ENCODE measurements around the gene GPR152.
"Not testable (repeated sequence)": the region's sequence is repeated elsewhere in the genome, so short reads cannot be mapped to it uniquely, and the experiment has no call there.

The GPR152 gene

DNA sequence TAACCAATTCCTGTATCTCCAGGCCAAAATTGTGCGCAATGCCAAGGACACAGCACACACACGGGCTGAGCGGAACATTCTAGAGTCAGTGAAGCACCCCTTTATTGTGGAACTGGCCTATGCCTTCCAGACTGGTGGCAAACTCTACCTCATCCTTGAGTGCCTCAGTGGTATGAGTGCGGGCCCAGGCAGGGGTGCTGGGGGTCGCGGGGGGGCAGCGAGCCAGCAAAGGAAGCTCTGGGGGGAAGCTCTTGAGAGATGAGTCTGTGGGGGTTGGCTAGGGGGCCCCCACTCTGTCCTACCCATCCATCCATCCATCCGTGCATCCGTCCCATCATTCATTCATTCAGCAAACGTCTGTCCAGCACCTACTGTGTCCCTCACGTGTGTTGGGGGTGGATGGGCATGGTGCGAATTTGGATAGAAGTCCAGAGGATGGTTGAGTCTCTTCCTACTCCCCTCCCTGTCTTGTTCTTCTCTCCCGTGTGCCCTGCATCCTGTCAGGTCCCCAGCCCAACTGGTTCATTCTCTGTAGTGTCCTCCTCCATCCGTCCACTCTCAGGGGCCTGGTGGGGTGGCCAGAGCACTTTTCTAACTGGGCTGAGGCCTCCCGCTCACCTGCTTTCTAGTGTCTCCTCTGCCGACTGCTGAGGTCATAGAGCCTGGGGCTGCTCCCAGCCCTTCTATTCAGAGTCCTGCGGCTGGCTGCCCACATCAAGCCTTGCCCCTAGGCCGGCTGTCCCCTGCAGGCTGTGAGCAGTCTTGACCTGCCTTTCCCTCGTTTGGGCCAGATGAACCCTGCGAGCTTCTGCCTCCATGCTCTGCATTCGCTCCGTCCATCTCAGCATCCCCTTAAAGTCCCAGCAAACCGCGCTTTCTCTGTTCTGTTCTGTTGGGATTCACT lies 20.9 kb downstream of the GPR152 start:
- no peak for DNase-seq

GRCh38 chr11:67429722-67430121 lies 22.8 kb downstream of the GPR152 start:
- DNase-seq, result no peak

DNA sequence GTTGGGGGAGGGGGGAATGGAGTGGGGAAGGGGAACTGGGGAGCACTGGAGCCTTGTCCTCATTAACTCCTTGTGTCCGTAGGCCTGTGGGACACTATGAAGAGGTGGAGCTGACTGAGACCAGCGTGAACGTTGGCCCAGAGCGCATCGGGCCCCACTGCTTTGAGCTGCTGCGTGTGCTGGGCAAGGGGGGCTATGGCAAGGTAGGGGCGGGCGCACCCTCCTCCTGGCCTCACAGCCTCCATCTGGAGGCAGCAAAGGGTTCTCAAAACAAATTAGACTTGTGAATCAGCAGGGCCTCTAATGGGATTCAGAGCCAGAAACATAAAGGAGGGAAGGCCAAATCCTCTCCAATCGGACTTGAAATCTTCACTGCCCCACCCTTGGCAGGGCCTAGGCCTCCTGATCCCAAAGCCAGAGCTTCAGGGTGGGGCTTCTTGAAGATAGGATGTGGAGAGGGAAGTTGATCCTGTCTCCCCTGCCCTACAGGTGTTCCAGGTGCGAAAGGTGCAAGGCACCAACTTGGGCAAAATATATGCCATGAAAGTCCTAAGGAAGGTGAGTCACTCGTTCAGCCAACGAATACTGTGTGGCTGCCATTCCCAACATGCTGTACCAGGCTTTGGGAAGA lies 23.4 kb downstream of the GPR152 start:
- no peak for DNase-seq

DNA sequence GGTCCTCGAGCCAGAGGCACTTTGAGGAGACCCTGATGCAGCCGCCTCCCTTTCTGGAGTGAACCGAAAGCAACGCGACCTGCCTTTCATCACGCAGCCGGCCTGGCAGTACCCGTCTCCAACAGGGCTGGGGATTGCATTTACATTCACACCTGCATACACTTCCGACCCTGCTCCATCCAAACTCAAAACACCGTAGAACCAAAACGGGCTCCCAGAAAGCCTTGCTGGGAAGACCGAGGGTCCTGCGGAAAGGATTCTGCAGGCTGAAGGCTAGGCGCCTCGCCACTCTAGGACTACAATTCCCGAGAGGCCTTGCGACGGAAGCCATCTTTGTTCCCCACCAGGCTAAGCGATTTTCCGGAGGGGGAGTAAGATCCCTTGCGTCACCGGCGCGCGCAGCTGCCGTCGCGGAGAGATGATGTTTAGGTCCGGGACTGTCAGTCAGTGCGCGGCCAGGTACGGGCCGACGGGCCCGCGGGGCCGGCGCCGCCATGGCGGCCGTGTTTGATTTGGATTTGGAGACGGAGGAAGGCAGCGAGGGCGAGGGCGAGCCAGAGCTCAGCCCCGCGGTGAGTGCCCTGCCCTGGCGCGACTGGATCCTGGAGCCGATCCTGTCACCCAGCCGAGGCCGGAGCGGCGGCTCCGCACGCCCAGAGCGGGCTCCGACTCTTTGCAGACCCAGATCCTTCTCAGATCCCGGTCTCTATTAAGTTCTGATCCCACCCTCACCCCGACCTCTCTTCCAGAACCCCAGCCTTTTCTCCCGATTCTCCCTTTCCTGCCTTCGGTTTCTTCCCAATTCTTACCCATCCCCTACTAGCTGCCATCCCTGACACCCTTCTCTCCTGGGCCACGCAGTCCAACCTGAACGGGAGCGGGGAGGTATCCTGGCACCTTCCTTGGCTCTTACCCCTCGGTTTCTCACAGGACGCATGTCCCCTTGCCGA lies 24.2 kb downstream of the GPR152 start, which contains the start of gene RPS6KB2:
TSS of gene RPS6KB2 (plus strand) at position 443 of the 950 bp plus-strand sequence. CDS start at position 495, 52 bp downstream.
- DNase-seq, result peak; percentile 80 to 100 (median 96)

DNA sequence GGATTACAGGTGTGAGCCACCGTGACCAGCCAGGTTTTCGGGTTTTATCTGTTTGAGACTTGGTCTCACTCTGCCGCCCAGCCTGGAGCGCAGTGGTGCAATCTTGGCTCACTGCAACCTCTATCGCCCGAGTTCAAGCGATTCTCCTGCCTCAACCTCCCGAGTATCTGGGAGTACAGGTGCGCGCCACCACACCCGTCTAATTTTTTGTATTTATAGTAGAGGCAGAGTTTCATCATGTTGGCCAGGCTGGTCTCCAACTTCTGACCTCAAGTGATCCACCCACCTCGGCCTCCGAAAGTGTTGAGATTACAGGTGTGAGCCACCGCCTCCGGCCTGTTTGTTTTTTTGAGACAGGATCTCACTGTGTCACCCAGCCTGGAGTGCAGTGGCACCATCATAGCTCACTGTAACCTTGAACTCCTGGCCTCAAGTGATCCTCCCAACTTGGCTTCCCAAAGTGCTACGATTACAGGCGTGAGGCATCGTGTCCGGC lies 25.1 kb downstream of the GPR152 start:
- DNase-seq, result not testable (repeated sequence)

GRCh38 chr11:67423891-67424613 lies 28.5 kb downstream of the GPR152 start:
- no peak for DNase-seq

DNA sequence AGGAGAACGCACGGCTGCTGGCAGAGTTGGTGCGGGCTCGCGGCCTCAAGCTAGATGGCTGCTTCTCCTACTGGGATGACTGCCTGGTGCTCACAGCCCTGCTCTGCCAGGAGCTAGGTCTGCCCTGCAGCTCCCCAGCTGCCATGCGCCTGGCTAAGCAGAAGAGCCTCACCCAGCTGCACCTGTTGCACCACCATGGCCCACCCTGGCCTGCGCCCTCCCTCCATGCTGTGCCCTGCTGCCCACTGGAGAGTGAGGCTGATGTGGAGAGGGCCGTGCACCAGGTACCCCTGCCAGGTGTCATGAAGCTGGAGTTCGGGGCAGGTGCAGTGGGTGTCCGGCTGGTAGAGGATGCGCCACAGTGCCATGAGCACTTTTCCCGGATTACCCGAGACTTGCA lies 29.1 kb downstream of the GPR152 start:
- DNase-seq, result no peak

DNA sequence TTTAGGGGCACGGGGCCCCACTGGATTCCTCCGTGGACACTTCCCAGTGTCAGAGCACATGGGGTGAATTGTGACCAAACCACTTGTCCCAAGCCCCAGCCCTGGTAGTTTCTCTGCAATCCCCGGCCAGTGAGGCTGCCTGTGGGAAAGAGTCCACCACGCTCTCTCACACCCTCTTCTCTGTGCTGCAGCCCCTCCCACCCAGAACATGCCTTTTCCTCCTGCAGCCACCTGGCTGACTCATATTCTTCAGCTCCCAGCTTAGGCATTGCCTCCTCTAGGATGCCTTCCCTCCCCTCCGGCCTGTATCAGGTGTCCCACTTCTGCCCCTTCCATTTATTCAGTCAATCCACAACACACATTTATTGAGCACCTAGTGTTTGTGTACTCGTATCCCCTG lies 29.6 kb downstream of the GPR152 start:
- no peak for DNase-seq

DNA sequence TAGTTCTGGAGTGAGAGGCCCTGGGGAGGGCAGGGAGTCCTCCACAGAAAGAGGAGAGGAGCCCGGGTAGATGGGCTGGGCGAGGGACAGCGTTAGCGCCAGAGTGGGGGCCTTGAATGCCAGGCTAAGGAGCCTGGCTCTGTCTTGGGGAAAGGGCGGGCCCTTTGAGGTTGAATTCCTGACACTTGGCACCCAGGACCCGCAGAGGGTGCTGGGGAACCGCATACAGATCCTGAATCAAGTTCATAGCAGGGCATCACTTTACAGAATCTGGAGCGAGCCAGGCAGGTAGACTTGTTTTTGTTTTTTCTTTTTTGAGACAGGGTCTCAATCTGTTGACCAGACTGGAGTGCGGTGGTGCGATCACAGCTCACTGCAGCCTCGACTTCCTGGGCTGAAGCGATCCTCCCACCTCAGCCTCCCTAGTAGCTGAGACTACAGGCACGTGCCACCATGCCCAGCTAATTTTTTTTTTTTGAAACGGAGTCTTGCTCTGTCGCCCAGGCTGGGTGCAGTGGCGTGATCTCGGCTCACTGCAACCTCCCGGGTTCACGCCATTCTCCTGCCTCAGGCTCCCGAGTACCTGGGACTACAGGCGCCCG lies 31.0 kb downstream of the GPR152 start:
- DNase-seq, result no peak

- DNase-seq, result peak; percentile 21 to 96 (median 87)
Observed at GRCh38 chr11:67420646-67421429, 31.7 kb downstream of the GPR152 start.

GRCh38 chr11:67420147-67420645 lies 32.3 kb downstream of the GPR152 start:
- DNase-seq, result peak in 1 of 58 donors; percentile 46

GRCh38 chr11:67419325-67420049 lies 33.0 kb downstream of the GPR152 start:
- no peak for DNase-seq

GRCh38 chr11:67418476-67419281 lies 33.9 kb downstream of the GPR152 start:
- DNase-seq, result peak in 5 of 58 donors; percentile 19 to 55 (median 22)

- DNase-seq, result no peak
Observed at GRCh38 chr11:67417425-67417824, 35.1 kb downstream of the GPR152 start.

- DNase-seq, result peak in 10 of 58 donors; percentile 17 to 69 (median 41)
Observed at GRCh38 chr11:67416416-67417335, 35.9 kb downstream of the GPR152 start.

Data from anterior cingulate cortex (tissue), 58 donors.